B cell (primary cell): ENCODE results near the gene PLEKHG3. TPM values are rescaled to one million over a fixed set of nuclear protein-coding genes. Genes with fewer than 3 reads are reported as not detected.

Experiments
- ATAC-seq: fragments of 200-7000 bp; cut with Tn5 transposase; one replicate; pipeline ENCODE4 v1.10.0; 2021; ENCODE audit warnings: low read depth, mild to moderate bottlenecking, moderate number of reproducible peaks, moderate library complexity
- CTCF ChIA-PET: fragments of 350-600 bp; sonication (Branson Sonifier 250); formaldehyde crosslinking; loops from one replicate; lab custom pipeline; 2021; ENCODE audit warnings: antibody characterized with exemption, inconsistent platforms; lab: Charles Lee
- POLR2A ChIA-PET: fragments of 350-600 bp; sonication (Branson Sonifier 250); formaldehyde crosslinking; loops from one replicate; lab custom pipeline; 2021; ENCODE audit warnings: antibody characterized with exemption; lab: Charles Lee
- DNase-seq: peaks from one replicate; pipeline ENCODE4 v3.0.0; 2013
- H2AFZ ChIP-seq: 2 replicates; pipeline ENCODE4 v1.6.1; 2012; ENCODE audit warnings: mild to moderate bottlenecking, low read depth, low read length; ENCODE audit not compliant: insufficient read depth, poor library complexity, severe bottlenecking
- H3K27ac ChIP-seq, 2 donors: 1 replicate in 1 of 2; 2 replicates in 1 of 2; pipeline ENCODE4 v1.5.1; 2012 to 2013; ENCODE audit warnings: low read length in 2 of 2, mild to moderate bottlenecking in 2 of 2, moderate library complexity in 1 of 2
- H3K27me3 ChIP-seq, 4 experiments: fragments of 200-600 bp in 1 of 4; sonication (generic) in 1 of 4; replicated peaks in 1 of 4; 1 replicate in 2 of 4; 2 replicates in 2 of 4; pipeline versions ENCODE4 v1.6.1 to v1.7.0; 2013 to 2016; ENCODE audit warnings: low read length in 3 of 4, mild to moderate bottlenecking in 2 of 4, mixed read lengths in 1 of 4, moderate library complexity in 1 of 4; ENCODE audit not compliant: insufficient read depth in 4 of 4, control insufficient read depth in 3 of 4; ENCODE audit errors: control extremely low read depth in 1 of 4
- H3K36me3 ChIP-seq, 2 experiments: replicated peaks in 1 of 2; 1 replicate in 1 of 2; 2 replicates in 1 of 2; pipeline versions ENCODE4 v1.6.1 to v1.7.1; 2013; ENCODE audit warnings: low read length in 1 of 2; ENCODE audit not compliant: insufficient read depth in 2 of 2, control insufficient read depth in 1 of 2; ENCODE audit errors: control extremely low read depth in 1 of 2, extremely low read depth in 1 of 2
- H3K4me1 ChIP-seq, 2 donors: fragments of 200-600 bp in 1 of 2; sonication (generic) in 1 of 2; 1 replicate in 1 of 2; 2 replicates in 1 of 2; pipeline versions ENCODE4 v1.5.1 to v1.6.1; 2013 to 2017; ENCODE audit warnings: low read length in 2 of 2; ENCODE audit not compliant: control insufficient read depth in 2 of 2, insufficient read depth in 2 of 2
- H3K4me2 ChIP-seq: replicated peaks from 2 replicates; pipeline ENCODE3; 2012; ENCODE audit warnings: mild to moderate bottlenecking, low read depth, low read length; ENCODE audit not compliant: poor library complexity, severe bottlenecking
- H3K4me3 ChIP-seq, 5 experiments: fragments of 200-600 bp in 1 of 5; sonication (generic) in 1 of 5; 1 replicate in 3 of 5; 2 replicates in 2 of 5; pipeline versions ENCODE4 v1.5.1 to v1.7.0; 2011 to 2016; ENCODE audit warnings: low read length in 4 of 5, mild to moderate bottlenecking in 4 of 5, low read depth in 2 of 5, control low read depth in 1 of 5, moderate library complexity in 1 of 5; ENCODE audit not compliant: insufficient read depth in 1 of 5; ENCODE audit errors: control extremely low read depth in 1 of 5, extremely low read depth in 1 of 5
- H3K79me2 ChIP-seq: fragments of 200-600 bp; sonication (generic); one replicate; pipeline ENCODE4 v1.6.0; 2016; ENCODE audit warnings: low read length; ENCODE audit not compliant: control insufficient read depth, insufficient read depth
- H3K9ac ChIP-seq: fragments of 200-600 bp; sonication (generic); 2 replicates; pipeline ENCODE4 v1.6.1; 2017; ENCODE audit warnings: mild to moderate bottlenecking, low read length, moderate library complexity
- H3K9me3 ChIP-seq, 3 donors: one replicate each; pipeline versions ENCODE4 v1.6.1 to v1.7.1; 2013; ENCODE audit warnings: low read length in 2 of 3; ENCODE audit not compliant: control insufficient read depth in 2 of 3, insufficient read depth in 1 of 3; ENCODE audit errors: control extremely low read depth in 1 of 3
- H4K20me1 ChIP-seq: 2 replicates; pipeline ENCODE4 v1.6.0; 2012; ENCODE audit warnings: mild to moderate bottlenecking, low read length; ENCODE audit not compliant: insufficient read depth, control insufficient read depth, poor library complexity, severe bottlenecking
- H3K27ac Mint-ChIP-seq: one replicate; pipeline ENCODE4 v1.8.0; 2021; ENCODE audit warnings: mixed read lengths
- H3K27me3 Mint-ChIP-seq: one replicate; pipeline ENCODE4 v1.8.0; 2021; ENCODE audit warnings: mixed read lengths
- H3K4me1 Mint-ChIP-seq: one replicate; pipeline ENCODE4 v1.8.0; 2021; ENCODE audit warnings: mixed read lengths
- H3K4me3 Mint-ChIP-seq: one replicate; pipeline ENCODE4 v1.8.0; 2021; ENCODE audit warnings: mixed read lengths
- H3K9me3 Mint-ChIP-seq: one replicate; pipeline ENCODE4 v1.8.0; 2022; ENCODE audit warnings: mixed read lengths; ENCODE audit not compliant: insufficient read depth
- CTCF ChIP-seq: fragments of 200-600 bp; IDR thresholded peaks from one replicate; pipeline ENCODE4 v1.8.0; 2022; ENCODE audit warnings: antibody characterized with exemption, mild to moderate bottlenecking
- EZH2 ChIP-seq: IDR thresholded peaks from 2 replicates; pipeline ENCODE4 v1.6.1; 2012; ENCODE audit warnings: borderline replicate concordance, low read depth, mild to moderate bottlenecking, moderate library complexity, low read length; ENCODE audit not compliant: insufficient read depth, poor library complexity, severe bottlenecking
- WGBS: methylation state at CpG from one replicate; pipeline ENCODE4 v1.1.5; 2013; ENCODE audit warnings: missing lambda C conversion rate; ENCODE audit not compliant: insufficient coverage; 5-methylcytosine and 5-hydroxymethylcytosine counted together
- intact Hi-C: fragments of 100-400 bp; cut with micrococcal nuclease; formaldehyde crosslinking; loops from one replicate; pipeline ENCODE4 v1.10.0; 2022
- polyA plus RNA-seq: library from polyadenylated mRNA; depleted of rRNA; stranded (reverse); fragments of >200 nt; gene quantifications from 2 replicates; pipeline ENCODE4 v1.2.3, GENCODE V29; 2012
- total RNA-seq, 2 donors: library from RNA; stranded (reverse); fragments of 120-200 nt in 1 of 2; gene quantifications; 1 replicate in 1 of 2; 2 replicates in 1 of 2; pipeline versions ENCODE4 v1.2.3 to v1.2.4, GENCODE V29; 2013 to 2022

Gene PLEKHG3
- total and polyA plus RNA-seq, 2 donors (not counting 1 experiment from before 2014, with no cell fraction given), result 0.12 to 0.25 TPM

- Mint-ChIP-seq H3K9me3 (no peaks in the 10 kb centered on the region), H3K27ac (no peak overlapping the region), H3K27me3 (peaks cover 16% of the 10 kb centered on the region), H3K4me1 (no peaks in the 10 kb centered on the region), H3K4me3 (no peak overlapping the region)
- intact Hi-C loops, result no loop called here
- TF ChIP-seq CTCF, result no peak
- no peak for TF ChIP-seq EZH2
- Histone ChIP-seq H3K4me1 (no peaks in the 10 kb centered on the region), H3K36me3 (no peaks in the 10 kb centered on the region), H3K4me3 (no peak overlapping the region), H3K27me3 (no peaks in the 10 kb centered on the region), H2AFZ (no peak overlapping the region), H3K79me2 (no peaks in the 10 kb centered on the region), H3K27ac (no peak overlapping the region), H3K4me2 (no peak overlapping the region), H3K9me3 (no peaks in the 10 kb centered on the region), H4K20me1 (no peaks in the 10 kb centered on the region), H3K9ac (no peak overlapping the region)
- DNase-seq (no peak), ATAC-seq (no peak)
- POLR2A ChIA-PET, result no interaction called here
- WGBS, result 96% methylated on average over 4 of the region's 6 CpGs
- CTCF ChIA-PET, result no interaction called here
These were observed 83.4 kb downstream of the PLEKHG3 start for GRCh38 chr14:64787619-64788018.

DNA sequence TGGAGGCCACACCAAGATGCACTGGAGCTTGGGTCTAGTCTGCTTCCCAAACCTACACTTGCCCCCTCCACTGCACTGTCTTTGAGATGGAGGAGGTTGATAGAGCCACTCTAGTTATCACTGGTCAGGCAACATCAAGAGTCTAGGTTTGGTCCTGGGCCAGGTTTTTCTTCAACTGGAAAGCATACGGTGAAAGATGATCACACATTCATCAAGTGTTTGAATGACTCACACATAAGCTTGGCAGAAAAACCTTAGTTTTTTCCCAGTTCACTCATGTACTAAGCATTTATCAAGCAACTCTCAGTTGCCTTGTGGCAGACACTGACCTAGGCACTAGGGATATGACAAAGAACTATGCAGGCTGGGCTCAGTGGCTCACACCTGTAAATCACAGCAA lies 84.5 kb downstream of the PLEKHG3 start:
- H3K4me1 Mint-ChIP-seq, result no peaks in the 10 kb centered on the region
- TF ChIP-seq CTCF, result no peak
- TF ChIP-seq EZH2, result no peak
- DNase-seq, result no peak
- intact Hi-C loops, result no loop called here
- ChIA-PET CTCF (no interaction called here), POLR2A (no interaction called here)
- no peaks in the 10 kb centered on the region for H4K20me1 ChIP-seq
- ATAC-seq, result no peak
- no peak overlapping the region for H3K4me3 Mint-ChIP-seq
- H3K9me3 Mint-ChIP-seq, result no peaks in the 10 kb centered on the region
- no peak overlapping the region for H3K4me3 ChIP-seq
- no peak overlapping the region for H3K9ac ChIP-seq
- H3K27me3 Mint-ChIP-seq, result peaks cover 16% of the 10 kb centered on the region
- H3K4me1 ChIP-seq, result no peaks in the 10 kb centered on the region
- H3K27me3 ChIP-seq, result no peaks in the 10 kb centered on the region
- WGBS, result 77% methylated on average over 1 of the region's 1 CpG
- no peak overlapping the region for H2AFZ ChIP-seq
- no peak overlapping the region for H3K4me2 ChIP-seq
- H3K36me3 ChIP-seq, result no peaks in the 10 kb centered on the region
- no peak overlapping the region for H3K27ac Mint-ChIP-seq
- no peak overlapping the region for H3K27ac ChIP-seq
- no peaks in the 10 kb centered on the region for H3K79me2 ChIP-seq
- no peaks in the 10 kb centered on the region for H3K9me3 ChIP-seq
